GM10248 (cell line): Measurements from ENCODE around the gene WDR45B.
A peak's percentile ranks its signal among the peaks of the same experiment; 100 is the strongest.

Experiments used
- CTCF ChIA-PET: fragments of 300-600 bp; sonication (Branson Sonifier 250); formaldehyde crosslinking; extraction: SDS; loops from one replicate; lab custom pipeline; 2021; ENCODE audit warnings: antibody characterized with exemption; lab: Yijun Ruan, JAX
- POLR2A ChIA-PET: fragments of 350-650 bp; sonication (Branson Sonifier 250); formaldehyde crosslinking; extraction: SDS; loops from one replicate; lab custom pipeline; 2020; ENCODE audit warnings: antibody characterized with exemption; lab: Yijun Ruan, JAX
- DNase-seq: peaks from one replicate; pipeline ENCODE4 v3.0.0; 2012; ENCODE audit errors: extremely low spot score
- CTCF ChIP-seq: IDR thresholded peaks from 2 replicates; pipeline ENCODE4 v1.5.1; 2012; ENCODE audit warnings: mild to moderate bottlenecking, low read depth; ENCODE audit errors: extremely low read depth, missing control alignments, control extremely low read depth

Gene WDR45B

DNA sequence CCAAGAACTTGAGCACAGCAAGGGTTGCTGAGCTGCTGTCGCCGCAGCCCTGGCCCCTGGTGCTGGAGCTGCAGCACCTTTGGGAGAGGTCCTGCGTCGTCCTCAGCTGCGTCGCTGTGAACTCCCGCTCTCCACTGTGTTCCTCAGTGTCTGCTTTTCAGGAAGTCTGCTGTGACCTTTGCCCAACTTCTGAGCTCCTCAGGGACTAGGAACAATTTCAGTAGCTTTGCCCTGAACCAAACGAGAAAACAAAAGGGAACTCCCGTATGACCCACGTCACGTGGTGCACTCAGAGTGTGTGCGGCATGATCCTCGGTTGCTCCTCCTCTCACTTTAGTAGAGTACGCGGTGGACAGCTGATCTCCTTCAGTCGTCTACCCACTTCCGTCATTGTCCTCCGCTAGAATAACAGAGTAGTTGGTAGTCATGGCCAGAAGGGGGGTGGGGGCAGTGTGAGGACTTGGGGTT is 44.2 kb downstream of the WDR45B start:
- ChIA-PET POLR2A (interaction anchor here (0.9 kb wide), 1 partner anchor 18 kb away, joined by 3 read pairs; no protein-coding TSS in a partner anchor), CTCF (interaction anchor here (0.9 to 1.1 kb wide), 2 partner anchors 13 to 24 kb away, joined by 3 read pairs; no protein-coding TSS in a partner anchor)

DNA sequence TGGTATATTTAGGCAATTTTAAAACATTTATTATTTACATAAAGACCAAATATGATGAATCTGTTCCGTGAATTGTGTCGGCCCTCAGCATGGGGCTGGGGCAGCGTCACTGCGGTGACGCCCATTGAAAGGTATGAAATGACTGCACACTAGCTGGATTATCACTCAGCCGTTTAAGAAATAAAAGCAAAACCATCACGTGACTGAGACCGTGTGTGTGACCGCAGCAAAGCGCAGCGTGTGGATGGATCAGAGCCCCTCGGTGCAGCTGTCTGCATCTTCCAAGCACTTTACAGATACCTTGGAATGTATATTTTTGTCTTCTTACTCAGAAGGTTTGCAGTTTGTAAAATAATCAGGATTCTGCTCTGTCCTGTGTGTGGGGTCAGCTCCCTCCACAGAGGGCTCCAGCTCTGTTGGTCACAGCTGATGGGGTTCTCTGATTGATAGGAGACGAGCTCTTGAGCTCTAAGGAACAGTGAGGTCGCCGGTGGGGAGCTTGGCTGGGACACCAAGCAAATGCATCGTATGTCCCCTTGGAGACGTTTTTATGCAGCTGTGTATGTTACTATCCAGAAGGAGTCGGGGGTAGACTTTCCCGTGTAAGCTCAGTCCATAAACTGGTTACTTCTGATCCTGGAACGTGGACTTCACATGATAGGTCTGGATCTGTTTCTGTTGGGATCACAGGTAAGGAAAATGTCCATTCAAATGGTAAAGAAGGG is 45.1 kb downstream of the WDR45B start:
- POLR2A ChIA-PET: interaction anchor here (0.9 kb wide), 1 partner anchor 19 kb away, joined by 3 read pairs; no protein-coding TSS in a partner anchor
- no peak for TF ChIP-seq CTCF
- CTCF ChIA-PET: interaction anchor here (0.9 to 1.1 kb wide), 2 partner anchors 12 to 25 kb away, joined by 3 read pairs; no protein-coding TSS in a partner anchor
- DNase-seq: peak; percentile 54

More for the DNA sequence above, 44.2 kb downstream of the WDR45B start:
- DNase-seq: no peak
- TF ChIP-seq CTCF: no peak

DNA sequence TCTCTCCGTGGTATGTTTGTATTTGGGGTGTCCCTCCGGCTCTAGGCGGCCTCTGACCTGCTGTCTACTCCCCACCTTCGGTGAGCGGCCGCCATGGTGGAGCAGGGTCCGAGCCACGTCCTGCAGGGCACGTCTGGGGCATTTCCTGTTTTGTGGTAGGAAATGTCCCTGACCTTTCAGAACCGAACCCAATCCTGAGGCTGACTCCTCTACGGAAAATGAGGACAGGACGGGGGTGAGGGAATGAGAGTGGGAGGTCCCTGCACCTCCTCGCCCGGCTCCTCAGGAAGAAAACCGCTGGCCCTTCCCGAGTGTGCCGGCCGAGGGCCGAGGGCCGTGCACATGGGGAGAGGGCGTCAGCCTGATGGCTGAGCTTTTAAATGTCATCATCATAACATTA is 45.8 kb downstream of the WDR45B start:
- TF ChIP-seq CTCF: no peak
- ChIA-PET POLR2A (no interaction called here), CTCF (interaction anchor here (1.0 kb wide), 1 partner anchor 9 kb away, joined by 3 read pairs; no protein-coding TSS in a partner anchor)
- DNase-seq: no peak

GRCh38 chr17:82601447-82602000 is 46.7 kb downstream of the WDR45B start:
- DNase-seq: no peak
- ChIA-PET POLR2A (no interaction called here), CTCF (interaction anchor here (1.0 kb wide), 1 partner anchor 10 kb away, joined by 3 read pairs; no protein-coding TSS in a partner anchor)
- TF ChIP-seq CTCF: no peak

GRCh38 chr17:82600731-82601446 is 47.4 kb downstream of the WDR45B start:
- POLR2A ChIA-PET: no interaction called here
- no peak for DNase-seq
- TF ChIP-seq CTCF: no peak
- CTCF ChIA-PET: no interaction called here
